ENCODE results near the gene KRTAP10-4. TPM values are rescaled to one million over a fixed set of nuclear protein-coding genes. Genes with fewer than 3 reads are reported as not detected.

The KRTAP10-4 gene
- total and polyA plus RNA-seq, 2 donors (not counting 3 experiments of a cell fraction or from before 2014, with no cell fraction given), result not detected

DNA sequence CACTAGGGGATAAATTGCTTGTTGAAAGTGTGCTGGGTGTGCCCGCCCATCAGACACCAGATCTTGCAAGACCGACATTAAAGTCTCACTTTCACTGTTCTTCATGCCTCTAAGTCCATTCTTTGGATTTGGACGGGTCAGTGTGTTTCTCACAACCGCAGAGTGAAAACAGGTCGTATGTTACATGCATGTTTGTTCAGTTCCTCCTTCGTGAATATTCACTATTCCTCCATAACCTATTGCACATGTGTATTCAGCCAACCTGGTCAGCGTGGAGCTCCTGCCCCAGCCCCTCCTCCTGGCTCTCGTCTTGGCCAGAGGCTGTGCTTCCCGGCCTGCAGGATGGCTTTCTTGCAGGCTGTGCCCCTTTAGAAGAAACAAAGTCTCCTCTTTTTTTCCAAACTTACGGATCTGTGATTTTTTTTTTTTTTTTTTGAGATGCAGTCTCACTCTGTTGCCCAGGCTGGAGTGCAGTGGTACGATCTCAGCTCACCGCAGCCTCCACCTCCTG is 20.9 kb downstream of the KRTAP10-4 start:
- no peaks in the 10 kb centered on the region for H3K9me1 ChIP-seq (replicated peaks; ENCODE audit: control insufficient read depth, extremely low read depth, insufficient read depth, low read length)
- intact Hi-C loops (cut with micrococcal nuclease) (no loop called here), dilution Hi-C loops (cut with MboI; ENCODE audit: extremely low pct_ligation_motif_present, low sequenced_read_pairs) (no loop called here)
- no peaks in the 10 kb centered on the region for H3K79me2 ChIP-seq (ENCODE audit: control insufficient read depth, insufficient read depth, low read length)
- no peak overlapping the region for H3K27ac ChIP-seq (ENCODE audit: insufficient read depth, low read depth, low read length)
- H3K9ac ChIP-seq (replicated peaks; ENCODE audit: extremely low read depth, insufficient read depth, low read length), result no peak overlapping the region
- POLR2A ChIA-PET, result no interaction called here
- peaks cover 0 to 2% of the 10 kb centered on the region in 2 experiments for H3K27me3 ChIP-seq (ENCODE audit: control insufficient read depth in 2 of 2, insufficient read depth in 2 of 2, low read length in 2 of 2)
- no TSS peak for BruUV-seq (replicated peaks)
- CTCF ChIA-PET, result interaction anchor here (1.7 kb wide), 1 partner anchor 199 kb away, joined by 5 read pairs; no protein-coding TSS in a partner anchor
- DNase-seq (ENCODE audit: low read depth, low spot score) (no peak), FAIRE-seq (no peak)
- H3K36me3 ChIP-seq (ENCODE audit: control insufficient read depth in 2 of 2, extremely low read depth in 1 of 2, insufficient read depth in 2 of 2, low read length in 2 of 2), result no peaks in the 10 kb centered on the region
- no peaks in the 10 kb centered on the region for H4K20me1 ChIP-seq (replicated peaks; ENCODE audit: control insufficient read depth, extremely low read depth, insufficient read depth, low read length)
- H3K4me1 ChIP-seq (ENCODE audit: control insufficient read depth, extremely low read depth, insufficient read depth, low read length), result no peaks in the 10 kb centered on the region
- no peak overlapping the region for H3K4me2 ChIP-seq (ENCODE audit: insufficient read depth, low read length)
- H3K9me3 ChIP-seq (replicated peaks; ENCODE audit: control insufficient read depth, insufficient read depth, low read length), result no peaks in the 10 kb centered on the region
- TF ChIP-seq POLR2A (IDR thresholded peaks at IDR 0.05; ENCODE audit: low read depth, low read length), result no peak
- no peak for TF ChIP-seq POLR2AphosphoS5 (IDR thresholded peaks at IDR 0.05; ENCODE audit: insufficient read depth, low read depth, low read length)
- TF ChIP-seq EZH2 (IDR thresholded peaks at IDR 0.05; ENCODE audit: borderline replicate concordance, low read depth, low read length, severe bottlenecking), result no peak
- no peak overlapping the region for H2AFZ ChIP-seq (ENCODE audit: low read depth, low read length)
- no peak overlapping the region for H3K4me3 ChIP-seq (replicated peaks in 1 of 3; ENCODE audit: insufficient read depth in 1 of 3, low read depth in 1 of 3, low read length in 3 of 3)

DNA sequence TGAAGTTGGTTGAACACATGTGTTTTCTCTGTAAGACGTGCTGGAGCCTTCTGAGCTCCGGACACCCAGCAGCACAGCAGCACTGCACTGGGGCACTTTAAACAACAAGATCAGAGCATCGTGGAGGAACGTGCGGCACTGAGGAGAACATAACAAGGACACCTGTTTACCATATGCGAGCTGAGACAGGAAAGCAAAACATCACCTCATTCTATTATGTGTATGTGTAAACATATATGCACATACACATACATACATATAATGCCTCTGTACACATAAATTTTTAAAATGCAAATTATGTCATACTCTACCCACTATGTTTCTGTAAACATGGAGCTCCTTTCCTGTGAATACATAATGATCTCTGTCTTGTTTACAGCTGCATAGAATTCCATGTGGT is 22.0 kb downstream of the KRTAP10-4 start:
- ChIA-PET CTCF (interaction anchor here (1.7 kb wide), 1 partner anchor 198 kb away, joined by 5 read pairs; no protein-coding TSS in a partner anchor), POLR2A (no interaction called here)
- Histone ChIP-seq H4K20me1 (replicated peaks; ENCODE audit: control insufficient read depth, extremely low read depth, insufficient read depth, low read length) (no peaks in the 10 kb centered on the region), H3K9me3 (replicated peaks; ENCODE audit: control insufficient read depth, insufficient read depth, low read length) (no peaks in the 10 kb centered on the region), H3K27ac (ENCODE audit: insufficient read depth, low read depth, low read length) (no peak overlapping the region), H3K4me2 (ENCODE audit: insufficient read depth, low read length) (no peak overlapping the region), H3K36me3 (ENCODE audit: control insufficient read depth in 2 of 2, extremely low read depth in 1 of 2, insufficient read depth in 2 of 2, low read length in 2 of 2) (no peaks in the 10 kb centered on the region), H3K4me3 (replicated peaks in 1 of 3; ENCODE audit: insufficient read depth in 1 of 3, low read depth in 1 of 3, low read length in 3 of 3) (no peak overlapping the region), H3K79me2 (ENCODE audit: control insufficient read depth, insufficient read depth, low read length) (no peaks in the 10 kb centered on the region), H3K9ac (replicated peaks; ENCODE audit: extremely low read depth, insufficient read depth, low read length) (no peak overlapping the region), H3K27me3 (ENCODE audit: control insufficient read depth in 2 of 2, insufficient read depth in 2 of 2, low read length in 2 of 2) (peaks cover 0 to 2% of the 10 kb centered on the region in 2 experiments), H3K9me1 (replicated peaks; ENCODE audit: control insufficient read depth, extremely low read depth, insufficient read depth, low read length) (no peaks in the 10 kb centered on the region), H3K4me1 (ENCODE audit: control insufficient read depth, extremely low read depth, insufficient read depth, low read length) (no peaks in the 10 kb centered on the region), H2AFZ (ENCODE audit: low read depth, low read length) (no peak overlapping the region)
- BruUV-seq (replicated peaks), result no TSS peak
- FAIRE-seq (no peak), DNase-seq (ENCODE audit: low read depth, low spot score) (no peak)
- TF ChIP-seq POLR2A (IDR thresholded peaks at IDR 0.05; ENCODE audit: low read depth, low read length) (no peak), MYC (IDR thresholded peaks at IDR 0.05; ENCODE audit: low read depth, low read length) (no peak), FOS (IDR thresholded peaks at IDR 0.05; ENCODE audit: borderline replicate concordance, insufficient read depth, low read length) (no peak), POLR2AphosphoS5 (IDR thresholded peaks at IDR 0.05; ENCODE audit: insufficient read depth, low read depth, low read length) (no peak), JUN (IDR thresholded peaks at IDR 0.05; ENCODE audit: borderline replicate concordance, insufficient read depth, insufficient read length, low read depth) (no peak)
- TF ChIP-seq, protein P1, sequence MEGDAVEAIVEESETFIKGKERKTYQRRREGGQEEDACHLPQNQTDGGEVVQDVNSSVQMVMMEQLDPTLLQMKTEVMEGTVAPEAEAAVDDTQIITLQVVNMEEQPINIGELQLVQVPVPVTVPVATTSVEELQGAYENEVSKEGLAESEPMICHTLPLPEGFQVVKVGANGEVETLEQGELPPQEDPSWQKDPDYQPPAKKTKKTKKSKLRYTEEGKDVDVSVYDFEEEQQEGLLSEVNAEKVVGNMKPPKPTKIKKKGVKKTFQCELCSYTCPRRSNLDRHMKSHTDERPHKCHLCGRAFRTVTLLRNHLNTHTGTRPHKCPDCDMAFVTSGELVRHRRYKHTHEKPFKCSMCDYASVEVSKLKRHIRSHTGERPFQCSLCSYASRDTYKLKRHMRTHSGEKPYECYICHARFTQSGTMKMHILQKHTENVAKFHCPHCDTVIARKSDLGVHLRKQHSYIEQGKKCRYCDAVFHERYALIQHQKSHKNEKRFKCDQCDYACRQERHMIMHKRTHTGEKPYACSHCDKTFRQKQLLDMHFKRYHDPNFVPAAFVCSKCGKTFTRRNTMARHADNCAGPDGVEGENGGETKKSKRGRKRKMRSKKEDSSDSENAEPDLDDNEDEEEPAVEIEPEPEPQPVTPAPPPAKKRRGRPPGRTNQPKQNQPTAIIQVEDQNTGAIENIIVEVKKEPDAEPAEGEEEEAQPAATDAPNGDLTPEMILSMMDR (IDR thresholded peaks at IDR 0.05; ENCODE audit: extremely low read depth in 1 of 2, insufficient read depth in 1 of 2, low read depth in 1 of 2, low read length in 2 of 2), result no peak
- TF ChIP-seq, protein P2, sequence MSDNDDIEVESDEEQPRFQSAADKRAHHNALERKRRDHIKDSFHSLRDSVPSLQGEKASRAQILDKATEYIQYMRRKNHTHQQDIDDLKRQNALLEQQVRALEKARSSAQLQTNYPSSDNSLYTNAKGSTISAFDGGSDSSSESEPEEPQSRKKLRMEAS (IDR thresholded peaks at IDR 0.05; ENCODE audit: insufficient read depth, insufficient read length), result no peak
- intact Hi-C loops (cut with micrococcal nuclease) (no loop called here), dilution Hi-C loops (cut with MboI; ENCODE audit: extremely low pct_ligation_motif_present, low sequenced_read_pairs) (no loop called here)

Measured in endothelial cell of umbilical vein (primary cell).